Liver (tissue), 9 donors: Measurements from ENCODE around the gene NTF3. TPM values are rescaled to one million over a fixed set of nuclear protein-coding genes. Genes with fewer than 3 reads are reported as not detected.

Experiments used
- DNase-seq: peaks from one replicate; pipeline ENCODE4 v3.0.0-alpha.2; 2017; ENCODE audit warnings: low spot score
- H3K27ac ChIP-seq, 2 donors: one replicate each; pipeline ENCODE4 v1.7.0; 2013; ENCODE audit warnings: inconsistent platforms in 2 of 2, low read length in 2 of 2, control low read depth in 1 of 2, low read depth in 1 of 2, mild to moderate bottlenecking in 1 of 2
- H3K27me3 ChIP-seq, 4 donors: one replicate each; pipeline versions ENCODE4 v1.6.1 to v1.7.0; 2013; ENCODE audit warnings: low read length in 3 of 4, inconsistent platforms in 1 of 4, mild to moderate bottlenecking in 1 of 4, moderate library complexity in 1 of 4; ENCODE audit not compliant: control insufficient read depth in 4 of 4, insufficient read depth in 4 of 4
- H3K36me3 ChIP-seq, 4 donors: one replicate each; pipeline versions ENCODE4 v1.6.1 to v1.7.0; 2013; ENCODE audit warnings: low read length in 3 of 4, mild to moderate bottlenecking in 3 of 4, low read depth in 1 of 4, moderate library complexity in 1 of 4; ENCODE audit not compliant: control insufficient read depth in 4 of 4, insufficient read depth in 3 of 4
- H3K4me1 ChIP-seq, 4 donors: one replicate each; pipeline versions ENCODE4 v1.6.1 to v1.7.0; 2013; ENCODE audit warnings: low read length in 3 of 4, mild to moderate bottlenecking in 3 of 4, moderate library complexity in 1 of 4; ENCODE audit not compliant: control insufficient read depth in 4 of 4, insufficient read depth in 4 of 4
- H3K4me3 ChIP-seq, 3 donors: one replicate each; pipeline versions ENCODE4 v1.6.1 to v1.7.0; 2013; ENCODE audit warnings: low read length in 3 of 3, control low read depth in 1 of 3, low read depth in 1 of 3, mild to moderate bottlenecking in 1 of 3
- H3K9ac ChIP-seq, 2 donors: one replicate each; pipeline ENCODE4 v1.7.0; 2013; ENCODE audit warnings: low read length in 2 of 2, mild to moderate bottlenecking in 2 of 2, moderate library complexity in 2 of 2, control low read depth in 1 of 2, low read depth in 1 of 2
- H3K9me3 ChIP-seq, 4 donors: one replicate each; pipeline versions ENCODE4 v1.6.1 to v1.7.0; 2013; ENCODE audit warnings: low read length in 3 of 4; ENCODE audit not compliant: control insufficient read depth in 4 of 4
- EGR1 ChIP-seq, 2 donors: IDR thresholded peaks; 2 replicates each; pipeline ENCODE4 v1.6.1; 2016 to 2018; ENCODE audit warnings: antibody characterized with exemption in 2 of 2, low read depth in 2 of 2
- FOXA1 ChIP-seq: IDR thresholded peaks from 2 replicates; pipeline ENCODE4 v1.6.1; 2016; ENCODE audit warnings: antibody characterized with exemption
- FOXA2 ChIP-seq: IDR thresholded peaks from 2 replicates; pipeline ENCODE4 v1.6.1; 2016; ENCODE audit warnings: antibody characterized with exemption
- GABPA ChIP-seq, 2 donors: IDR thresholded peaks in 1 of 2; conservative IDR thresholded peaks in 1 of 2; 2 replicates each; pipeline ENCODE4 v1.6.1; 2016; ENCODE audit warnings: antibody characterized with exemption in 2 of 2, mild to moderate bottlenecking in 1 of 2, moderate library complexity in 1 of 2
- HNF4A ChIP-seq, 2 donors: conservative IDR thresholded peaks; 2 replicates each; pipeline ENCODE4 v1.6.1; 2016; ENCODE audit warnings: antibody characterized with exemption in 2 of 2, mild to moderate bottlenecking in 2 of 2
- JUND ChIP-seq, 2 donors: IDR thresholded peaks; 2 replicates each; pipeline ENCODE4 v1.6.1; 2016; ENCODE audit warnings: antibody characterized with exemption in 2 of 2
- NR2F2 ChIP-seq: IDR thresholded peaks from 2 replicates; pipeline ENCODE4 v1.6.1; 2016; ENCODE audit warnings: antibody characterized with exemption
- RAD21 ChIP-seq, 2 donors: IDR thresholded peaks; 2 replicates each; pipeline ENCODE4 v1.6.1; 2016; ENCODE audit warnings: antibody characterized with exemption in 2 of 2, mild to moderate bottlenecking in 2 of 2
- RXRA ChIP-seq, 2 donors: IDR thresholded peaks; 2 replicates each; pipeline ENCODE4 v1.6.1; 2017 to 2018; ENCODE audit warnings: antibody characterized with exemption in 2 of 2, mild to moderate bottlenecking in 1 of 2
- SP1 ChIP-seq: IDR thresholded peaks from 2 replicates; pipeline ENCODE4 v1.6.1; 2018; ENCODE audit warnings: antibody characterized with exemption, mild to moderate bottlenecking
- TAF1 ChIP-seq: conservative IDR thresholded peaks from 2 replicates; pipeline ENCODE4 v1.6.1; 2016; ENCODE audit warnings: antibody characterized with exemption, mild to moderate bottlenecking
- YY1 ChIP-seq: IDR thresholded peaks from 2 replicates; pipeline ENCODE4 v1.6.1; 2016; ENCODE audit warnings: antibody characterized with exemption, mild to moderate bottlenecking
- ZBTB33 ChIP-seq: IDR thresholded peaks from 2 replicates; pipeline ENCODE4 v1.6.1; 2016; ENCODE audit warnings: antibody characterized with exemption
- WGBS: extraction: QIAGEN DNeasy Blood & Tissue Kit; methylation state at CpG from one replicate; pipeline ENCODE4 v1.1.7; 2013; 5-methylcytosine and 5-hydroxymethylcytosine counted together
- polyA plus RNA-seq, 2 donors: library from polyadenylated mRNA; stranded (reverse) in 1 of 2; unstranded in 1 of 2; fragments of 200-250 nt in 1 of 2; fragments of >200 nt in 1 of 2; fragmentation: Nextera tagmentation in 1 of 2; extraction: Ambion mirVana in 1 of 2; gene quantifications; one replicate each; pipeline versions ENCODE4 v1.2.1 to v1.2.3, GENCODE V29; 2013 to 2015
- total RNA-seq, 2 donors: library from RNA; depleted of rRNA; stranded (reverse); fragments of >200 nt; gene quantifications; one replicate each; pipeline ENCODE4 v1.2.3, GENCODE V29; 2014
- TF ChIP-seq, protein P1 (sequence below): IDR thresholded peaks from 2 replicates; pipeline ENCODE4 v1.6.1; 2016; ENCODE audit warnings: antibody characterized with exemption
- donor health status: healthy.
- donor health status: healthy.
- donor health status: healthy.
- donor health status: healthy.
- donor health status: healthy.

The NTF3 gene
- total and polyA plus RNA-seq, 4 donors = 0.89 to 2.8 (median 1.5) TPM

DNA sequence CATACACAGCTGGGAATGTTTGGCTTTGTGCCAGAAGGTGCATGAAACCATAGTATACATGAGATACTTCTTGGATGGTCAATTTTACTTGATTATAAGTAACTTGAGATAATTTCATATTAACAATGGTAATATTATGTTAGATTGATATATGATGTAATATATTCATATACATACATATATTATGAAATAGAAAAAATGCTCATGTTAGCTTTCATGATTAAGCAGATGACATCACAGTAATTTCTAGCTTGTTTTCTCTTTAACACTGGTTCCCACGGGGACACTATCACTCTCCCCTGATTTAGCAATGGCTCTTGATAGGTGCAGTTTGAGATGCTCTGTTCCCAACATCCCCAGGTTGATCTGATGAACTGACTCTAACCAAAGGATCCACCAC, 35.4 kb upstream of the NTF3 start:
- no peaks in the 10 kb centered on the region for H3K9me3 ChIP-seq
- no peak overlapping the region for H3K27ac ChIP-seq
- 78% methylated on average over 1 of the region's 1 CpG for WGBS
- H3K27me3 ChIP-seq = no peaks in the 10 kb centered on the region
- no peak overlapping the region for H3K4me3 ChIP-seq
- no peaks in the 10 kb centered on the region for H3K4me1 ChIP-seq
- DNase-seq = no peak
- no peaks in the 10 kb centered on the region for H3K36me3 ChIP-seq
- no peak for TF ChIP-seq GABPA (IDR thresholded peaks at IDR 0.05 in 1 of 2, conservative IDR thresholded peaks at IDR 0.05 in 1 of 2)
- TF ChIP-seq TAF1 = no peak
- no peak for TF ChIP-seq SP1
- TF ChIP-seq HNF4A (conservative IDR thresholded peaks at IDR 0.05) = no peak
- no peak for TF ChIP-seq NR2F2
- TF ChIP-seq JUND (IDR thresholded peaks at IDR 0.05) = no peak
- TF ChIP-seq YY1 = no peak
- no peak for TF ChIP-seq ZBTB33
- no peak for TF ChIP-seq RAD21 (IDR thresholded peaks at IDR 0.05)
- no peak for TF ChIP-seq EGR1 (IDR thresholded peaks at IDR 0.05; ENCODE audit: low read depth in 2 of 2)
- no peak overlapping the region for H3K9ac ChIP-seq

DNA sequence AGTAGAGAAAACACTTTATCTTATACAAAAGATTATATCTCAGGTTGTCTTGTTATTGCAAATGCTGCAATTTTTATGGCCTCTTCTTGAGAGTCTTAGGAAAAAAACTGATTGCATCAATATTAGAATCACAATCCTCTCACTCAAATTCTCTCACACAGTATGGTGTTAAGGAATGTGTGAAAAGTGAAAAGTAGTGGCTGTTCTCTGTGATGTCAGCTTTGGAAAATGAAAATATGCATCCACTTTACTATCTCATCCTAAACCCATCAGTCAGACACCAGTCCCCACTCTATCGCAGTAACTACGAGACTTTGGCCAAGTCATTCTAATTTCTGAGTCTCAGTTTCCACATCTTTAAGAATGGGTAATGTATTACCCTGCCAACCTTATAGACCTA, 32.6 kb upstream of the NTF3 start:
- Histone ChIP-seq H3K4me1 (no peaks in the 10 kb centered on the region), H3K27me3 (no peaks in the 10 kb centered on the region), H3K9ac (no peak overlapping the region), H3K9me3 (no peaks in the 10 kb centered on the region), H3K36me3 (no peaks in the 10 kb centered on the region), H3K27ac (no peak overlapping the region), H3K4me3 (no peak overlapping the region)
- no peak for DNase-seq
- TF ChIP-seq FOXA1 (no peak), ZBTB33 (no peak), RXRA (IDR thresholded peaks at IDR 0.05) (no peak), FOXA2 (no peak), RAD21 (IDR thresholded peaks at IDR 0.05) (no peak)
- TF ChIP-seq, protein P1, sequence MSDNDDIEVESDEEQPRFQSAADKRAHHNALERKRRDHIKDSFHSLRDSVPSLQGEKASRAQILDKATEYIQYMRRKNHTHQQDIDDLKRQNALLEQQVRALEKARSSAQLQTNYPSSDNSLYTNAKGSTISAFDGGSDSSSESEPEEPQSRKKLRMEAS = no peak
- 95% methylated on average over 2 of the region's 2 CpGs for WGBS

DNA sequence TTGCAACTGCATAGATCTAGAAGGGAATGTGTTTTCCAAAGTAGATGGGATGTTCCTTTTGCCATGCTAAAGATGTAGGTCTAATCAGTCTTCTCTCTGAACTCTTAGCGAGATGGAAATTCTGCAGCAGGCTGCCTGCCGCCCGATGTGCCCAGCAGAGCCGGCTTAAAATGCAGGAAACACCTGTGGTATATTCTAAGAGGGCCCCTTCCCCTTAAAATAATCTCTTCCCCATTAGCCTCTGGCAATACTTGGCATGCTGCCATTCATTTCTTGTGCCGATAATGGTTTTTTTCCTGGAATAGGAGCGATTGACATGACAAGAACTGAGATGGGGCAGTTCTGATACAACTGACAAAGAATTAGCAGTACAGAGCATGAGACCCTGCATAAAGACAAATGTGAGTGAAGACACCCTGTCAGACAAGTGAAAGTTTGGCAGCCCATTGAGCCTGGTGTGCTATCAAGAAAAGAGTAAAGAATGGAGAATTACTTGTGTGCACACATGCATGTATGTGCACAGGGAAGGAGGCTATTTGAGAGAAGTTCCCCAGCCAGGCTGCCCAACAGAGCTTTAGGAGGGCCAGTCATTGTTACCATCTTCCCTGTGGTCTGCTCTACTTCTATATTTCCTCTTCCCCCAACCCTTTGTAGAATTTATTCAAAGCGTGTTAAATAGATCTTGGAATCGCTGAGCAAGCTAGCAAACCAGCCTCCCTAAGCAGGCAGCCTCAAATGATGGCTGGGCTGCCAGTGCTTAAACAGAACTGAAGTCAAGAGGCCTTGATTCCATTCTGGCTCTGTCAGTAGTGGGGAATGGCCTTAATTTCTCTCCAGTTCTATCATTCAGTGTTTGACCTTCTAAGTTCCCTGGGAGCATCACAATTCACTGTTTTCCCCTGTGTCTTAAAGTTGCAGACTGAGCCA, 29.6 kb upstream of the NTF3 start:
- H3K36me3 ChIP-seq = no peaks in the 10 kb centered on the region
- no peaks in the 10 kb centered on the region for H3K27me3 ChIP-seq
- no peak for TF ChIP-seq JUND (IDR thresholded peaks at IDR 0.05)
- 71% methylated on average over 8 of the region's 8 CpGs for WGBS
- H3K4me3 ChIP-seq = no peak overlapping the region
- no peak overlapping the region for H3K9ac ChIP-seq
- no peaks in the 10 kb centered on the region for H3K4me1 ChIP-seq
- no peak overlapping the region for H3K27ac ChIP-seq
- no peak for DNase-seq
- H3K9me3 ChIP-seq = no peaks in the 10 kb centered on the region
